GM12874 (cell line): ENCODE results near the gene C2orf80.

Experiments used
- TF ChIP-seq, protein P1 (sequence below): IDR thresholded peaks from 2 replicates; pipeline ENCODE4 v1.5.1; 2011; ENCODE audit warnings: low read depth, mild to moderate bottlenecking, control low read depth, low read length, moderate library complexity; ENCODE audit not compliant: insufficient read depth

Gene C2orf80

DNA sequence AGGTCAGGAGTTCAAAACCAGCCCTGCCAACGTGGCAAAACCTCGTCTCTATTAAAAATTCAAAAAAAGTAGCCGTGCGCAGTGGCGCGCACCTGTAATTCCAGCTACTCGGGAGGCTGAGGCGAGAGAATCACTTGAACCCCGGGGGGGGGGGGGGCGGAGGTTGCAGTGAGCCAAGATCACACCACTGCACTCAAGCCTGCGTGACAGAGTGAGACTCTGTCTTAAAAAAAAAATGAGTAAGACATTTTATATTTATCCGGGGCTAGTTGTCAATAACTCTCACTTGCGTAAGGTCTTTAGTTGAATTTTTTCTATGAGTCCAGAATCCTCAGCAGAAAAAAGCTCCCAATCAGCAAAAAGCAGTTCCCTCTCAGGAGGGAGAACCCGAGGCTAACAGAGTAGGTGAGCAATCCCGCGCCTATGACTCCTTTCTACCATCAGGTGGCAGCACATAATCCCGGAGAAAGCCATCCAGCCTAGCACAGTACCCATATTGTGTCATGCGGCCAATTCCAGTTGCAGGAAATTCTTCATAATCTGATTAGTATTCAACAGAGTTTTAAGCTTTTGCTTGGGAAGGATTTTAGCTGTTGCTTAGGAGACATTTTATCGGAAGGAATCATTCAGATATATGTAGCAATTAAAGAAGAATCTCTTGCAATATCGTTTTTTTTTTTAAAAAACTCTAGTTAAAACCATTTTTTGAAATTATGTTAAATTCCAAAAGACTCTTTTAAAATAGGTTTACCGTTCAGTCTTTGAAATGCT is 14.6 kb downstream of the C2orf80 start:
- TF ChIP-seq, protein P1, sequence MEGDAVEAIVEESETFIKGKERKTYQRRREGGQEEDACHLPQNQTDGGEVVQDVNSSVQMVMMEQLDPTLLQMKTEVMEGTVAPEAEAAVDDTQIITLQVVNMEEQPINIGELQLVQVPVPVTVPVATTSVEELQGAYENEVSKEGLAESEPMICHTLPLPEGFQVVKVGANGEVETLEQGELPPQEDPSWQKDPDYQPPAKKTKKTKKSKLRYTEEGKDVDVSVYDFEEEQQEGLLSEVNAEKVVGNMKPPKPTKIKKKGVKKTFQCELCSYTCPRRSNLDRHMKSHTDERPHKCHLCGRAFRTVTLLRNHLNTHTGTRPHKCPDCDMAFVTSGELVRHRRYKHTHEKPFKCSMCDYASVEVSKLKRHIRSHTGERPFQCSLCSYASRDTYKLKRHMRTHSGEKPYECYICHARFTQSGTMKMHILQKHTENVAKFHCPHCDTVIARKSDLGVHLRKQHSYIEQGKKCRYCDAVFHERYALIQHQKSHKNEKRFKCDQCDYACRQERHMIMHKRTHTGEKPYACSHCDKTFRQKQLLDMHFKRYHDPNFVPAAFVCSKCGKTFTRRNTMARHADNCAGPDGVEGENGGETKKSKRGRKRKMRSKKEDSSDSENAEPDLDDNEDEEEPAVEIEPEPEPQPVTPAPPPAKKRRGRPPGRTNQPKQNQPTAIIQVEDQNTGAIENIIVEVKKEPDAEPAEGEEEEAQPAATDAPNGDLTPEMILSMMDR, result peak; percentile 85

DNA sequence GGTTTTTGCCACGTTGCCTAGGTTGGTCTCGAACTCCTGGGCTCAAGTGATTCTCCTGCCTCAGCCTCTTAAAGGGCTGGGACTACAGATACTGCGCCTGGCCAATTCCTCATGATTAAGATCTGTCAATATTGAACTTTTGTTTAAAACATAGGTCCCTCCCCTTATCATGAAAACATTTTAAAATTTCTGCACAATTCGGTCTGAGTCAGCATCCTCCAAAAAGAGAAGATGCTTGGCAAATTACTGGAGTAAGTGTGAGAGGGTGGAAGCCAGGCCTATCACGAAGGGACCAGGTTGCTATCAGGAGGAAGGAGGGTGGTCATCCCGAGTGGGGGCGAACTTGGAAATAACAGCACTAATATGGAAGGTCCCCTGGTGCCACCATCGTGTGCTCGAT is 15.7 kb downstream of the C2orf80 start:
- TF ChIP-seq, protein P1, result no peak

DNA sequence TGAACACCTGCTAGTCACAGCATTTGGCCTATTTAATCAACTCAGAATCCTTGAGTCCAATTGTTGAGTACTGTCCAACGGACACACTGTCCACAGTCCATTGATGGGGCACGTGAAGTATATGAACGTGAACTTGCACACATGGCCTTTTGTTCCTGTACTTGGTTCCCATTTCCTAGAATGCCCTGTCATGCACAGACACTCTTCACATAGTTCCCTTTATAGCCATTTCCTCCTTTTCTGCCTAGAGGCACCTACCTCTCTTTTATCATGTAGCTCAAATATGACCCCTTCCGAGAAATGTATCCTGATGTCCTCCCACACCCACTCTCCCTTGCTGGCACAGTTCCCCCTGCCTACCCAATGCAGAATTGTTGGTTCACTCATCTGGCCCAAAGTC is 17.7 kb downstream of the C2orf80 start:
- TF ChIP-seq, protein P1, result no peak

DNA sequence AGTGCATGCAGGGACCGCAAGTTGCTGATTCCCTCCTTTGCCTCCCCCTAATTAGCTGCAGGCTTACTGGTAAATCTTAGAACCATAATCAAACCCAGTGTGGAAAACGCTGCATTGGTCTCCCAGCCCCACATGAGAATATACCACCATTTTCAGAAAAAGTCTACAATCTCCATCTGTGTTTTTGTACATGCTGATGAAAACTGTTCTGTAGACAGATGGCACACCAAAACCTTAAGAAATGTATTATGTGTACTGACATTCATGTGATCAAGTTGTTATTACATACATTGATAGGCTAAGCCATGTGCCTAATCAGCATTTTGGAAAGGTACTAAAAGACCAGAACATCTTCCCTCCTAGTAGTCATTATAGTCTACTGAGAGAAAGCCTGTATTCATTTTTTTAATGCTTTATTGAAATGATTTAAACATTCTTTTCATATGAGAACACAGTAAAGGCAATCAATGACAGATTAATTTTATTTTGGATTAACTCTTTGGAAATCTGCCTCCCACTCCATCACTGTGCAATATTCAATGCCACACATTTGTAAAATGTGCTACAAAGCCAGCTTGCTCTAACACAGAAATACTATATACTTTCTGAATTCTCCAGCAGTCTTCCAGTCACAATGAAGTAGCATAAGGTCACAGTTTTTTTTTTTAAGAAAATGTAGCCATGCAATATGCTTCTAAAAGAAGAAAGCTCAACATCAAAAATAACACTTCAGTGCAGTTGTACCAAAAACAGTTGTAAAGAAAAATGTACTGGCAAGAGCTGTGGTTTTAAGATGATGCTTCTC is 24.7 kb downstream of the C2orf80 start:
- TF ChIP-seq, protein P1, result no peak

DNA sequence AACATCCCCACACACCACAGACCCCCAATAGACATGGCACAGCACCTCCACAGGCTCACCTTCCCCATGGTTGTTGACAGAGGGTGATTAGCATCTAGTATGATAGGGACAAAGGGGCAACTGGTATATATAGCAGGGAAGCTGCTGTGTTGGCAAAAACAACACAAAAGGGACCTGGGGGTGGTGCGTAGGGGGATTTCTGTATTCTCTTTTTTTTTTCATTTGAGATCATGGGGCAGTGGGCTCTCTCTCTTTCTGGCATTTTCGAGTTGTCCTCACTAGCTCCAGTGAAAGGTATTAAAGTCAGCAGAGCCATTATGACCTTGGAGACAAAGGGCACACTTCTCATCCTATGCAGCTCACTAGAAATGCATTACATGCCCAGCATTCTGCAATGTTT is 26.3 kb downstream of the C2orf80 start, which contains the start of gene CRYGA:
Gene CRYGA (minus strand): TSS at position 101 of the 400 bp plus-strand sequence. CDS start 33 bp downstream, at position 68.
- TF ChIP-seq, protein P1, result no peak

DNA sequence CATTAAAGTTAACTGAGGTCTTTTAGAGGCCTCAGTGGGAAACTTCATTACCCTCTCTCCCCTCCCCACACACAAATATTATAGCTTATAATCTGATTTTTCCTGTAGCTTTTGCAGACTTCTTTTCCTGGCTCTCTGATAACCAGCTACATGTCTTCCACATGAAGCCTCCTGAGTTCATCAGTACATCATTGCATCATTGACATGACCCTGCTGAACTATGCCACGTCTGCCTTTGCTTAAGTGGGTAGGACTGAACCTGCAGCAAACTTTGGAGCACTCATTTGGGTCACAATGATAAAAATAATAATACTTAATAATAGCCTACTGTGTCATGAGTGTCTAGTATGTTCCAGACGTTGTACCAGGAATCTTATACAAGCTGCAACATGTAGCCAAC is 33.4 kb downstream of the C2orf80 start:
- TF ChIP-seq, protein P1, result no peak

DNA sequence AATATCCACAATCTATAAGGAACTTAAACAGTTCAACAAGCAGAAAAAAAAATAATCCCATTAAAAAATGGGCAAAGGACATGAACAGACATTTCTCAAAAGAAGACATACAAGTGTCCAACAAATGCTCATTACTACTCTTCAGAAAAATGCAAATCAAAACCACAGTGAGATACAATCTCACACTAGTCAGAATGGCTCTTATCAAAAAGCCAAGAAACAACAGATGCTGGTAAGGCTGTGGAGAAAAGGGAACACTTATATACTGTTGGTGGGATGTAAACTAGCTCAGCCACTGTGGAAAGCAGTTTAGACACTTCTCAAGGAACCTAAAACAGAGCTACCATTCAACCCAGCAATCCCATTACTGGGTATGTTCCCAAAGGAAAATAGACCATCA is 36.7 kb downstream of the C2orf80 start:
- TF ChIP-seq, protein P1, result no peak
